Activated CD4-positive, alpha-beta memory T cell treated with anti-CD3 and anti-CD28 coated beads, Interleukin-2, amount 10 ng/mL, durations not matched to agents 7 days and 5 days (primary cell): Measurements from ENCODE around the gene ZNF514. TPM values are rescaled to one million over a fixed set of nuclear protein-coding genes. Genes with fewer than 3 reads are reported as not detected.
"Not testable (repeated sequence)": the region's sequence is repeated elsewhere in the genome, so short reads cannot be mapped to it uniquely, and the experiment has no call there.

Experiments
- CTCF ChIA-PET: fragments of 350-600 bp; sonication (Branson Sonifier 250); formaldehyde crosslinking; loops from one replicate; lab custom pipeline; 2021; ENCODE audit warnings: antibody characterized with exemption, inconsistent platforms; lab: Charles Lee
- POLR2A ChIA-PET: fragments of 350-600 bp; sonication (Branson Sonifier 250); formaldehyde crosslinking; loops from one replicate; lab custom pipeline; 2021; ENCODE audit warnings: antibody characterized with exemption; lab: Charles Lee
- DNase-seq: peaks from one replicate; pipeline ENCODE4 v3.0.0-alpha.2; 2020
- H3K27ac Mint-ChIP-seq: one replicate; pipeline ENCODE4 v1.8.0; 2021; ENCODE audit warnings: mild to moderate bottlenecking, mixed read lengths
- H3K27me3 Mint-ChIP-seq: one replicate; pipeline ENCODE4 v1.8.0; 2021; ENCODE audit warnings: mixed read lengths
- H3K36me3 Mint-ChIP-seq: one replicate; pipeline ENCODE4 v1.8.0; 2021; ENCODE audit warnings: low read depth, mixed read lengths
- H3K4me1 Mint-ChIP-seq: one replicate; pipeline ENCODE4 v1.8.0; 2021; ENCODE audit warnings: mixed read lengths
- H3K4me3 Mint-ChIP-seq: one replicate; pipeline ENCODE4 v1.8.0; 2021; ENCODE audit warnings: mild to moderate bottlenecking, mixed read lengths
- H3K9me3 Mint-ChIP-seq: one replicate; pipeline ENCODE4 v1.8.0; 2021; ENCODE audit warnings: mixed read lengths
- total RNA-seq, 2 experiments: library from RNA; stranded (reverse); gene quantifications; one replicate each; pipeline ENCODE4 v1.2.3, GENCODE V29; 2021

The ZNF514 gene
- total RNA-seq, 2 experiments from 2014 or later = 12.9 to 13.4 TPM

DNA sequence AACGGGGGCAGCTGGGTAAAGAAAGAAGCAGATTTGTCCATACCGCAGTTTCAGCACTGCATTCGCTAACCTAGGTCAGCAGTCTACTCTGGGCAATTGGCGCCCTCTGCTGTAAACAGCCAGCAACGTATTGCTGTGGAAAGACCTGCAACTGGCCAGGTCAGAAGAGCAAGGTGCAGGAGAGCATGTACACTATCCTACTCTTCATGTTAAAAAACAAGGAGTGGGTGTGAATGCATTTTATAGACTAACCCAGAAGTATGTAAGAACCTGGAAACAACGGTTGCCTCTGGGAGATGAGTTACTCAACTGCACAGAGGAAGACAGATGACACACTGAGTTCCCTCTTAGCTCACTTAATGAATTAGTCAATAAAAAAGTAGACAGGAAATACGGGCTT, 44.2 kb downstream of the ZNF514 start:
- Mint-ChIP-seq H3K27ac (peak overlapping the region; percentile 18), H3K9me3 (no peaks in the 10 kb centered on the region), H3K36me3 (peaks cover 53% of the 10 kb centered on the region), H3K4me1 (peaks cover 42% of the 10 kb centered on the region), H3K27me3 (no peaks in the 10 kb centered on the region), H3K4me3 (no peak overlapping the region)
- ChIA-PET POLR2A (interaction anchor here (0.7 to 2.0 kb wide), 6 partner anchors 36 to 129 kb away, joined by 3 to 34 read pairs (median 6); partner anchors contain the start of gene MAL), CTCF (interaction anchor here (0.8 to 12.2 kb wide), 20 partner anchors 9 to 158 kb away, joined by 3 to 226 read pairs (median 5); partner anchors contain the start of genes MAL and ZNF2)
- peak; percentile 81 for DNase-seq

DNA sequence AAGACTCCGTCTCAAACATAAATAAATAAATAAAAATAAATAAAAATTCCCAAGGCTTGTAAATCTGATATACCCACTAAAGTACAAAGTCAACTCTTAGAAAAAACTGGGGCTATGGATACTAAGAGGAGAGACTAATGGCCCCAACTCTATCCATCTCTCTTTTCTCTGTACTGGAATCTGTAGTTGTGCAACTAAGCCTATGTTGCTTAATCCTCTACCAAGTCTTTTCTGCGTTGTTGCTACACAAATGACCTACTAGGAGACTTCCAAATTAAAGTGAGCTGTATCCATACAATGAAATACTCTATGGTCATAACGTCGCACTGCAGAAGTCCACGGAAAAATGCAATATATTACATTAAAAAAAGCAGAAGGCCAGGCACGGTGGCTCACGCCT, 46.2 kb downstream of the ZNF514 start:
- Mint-ChIP-seq H3K9me3 (no peaks in the 10 kb centered on the region), H3K27me3 (no peaks in the 10 kb centered on the region), H3K4me1 (peaks cover 22% of the 10 kb centered on the region), H3K4me3 (no peak overlapping the region), H3K27ac (no peak overlapping the region), H3K36me3 (peaks cover 59% of the 10 kb centered on the region)
- ChIA-PET POLR2A (no interaction called here), CTCF (interaction anchor here (0.7 to 12.2 kb wide), 3 partner anchors 35 to 92 kb away, joined by 3 to 226 read pairs (median 202); partner anchors contain the start of gene MAL)
- no peak for DNase-seq

DNA sequence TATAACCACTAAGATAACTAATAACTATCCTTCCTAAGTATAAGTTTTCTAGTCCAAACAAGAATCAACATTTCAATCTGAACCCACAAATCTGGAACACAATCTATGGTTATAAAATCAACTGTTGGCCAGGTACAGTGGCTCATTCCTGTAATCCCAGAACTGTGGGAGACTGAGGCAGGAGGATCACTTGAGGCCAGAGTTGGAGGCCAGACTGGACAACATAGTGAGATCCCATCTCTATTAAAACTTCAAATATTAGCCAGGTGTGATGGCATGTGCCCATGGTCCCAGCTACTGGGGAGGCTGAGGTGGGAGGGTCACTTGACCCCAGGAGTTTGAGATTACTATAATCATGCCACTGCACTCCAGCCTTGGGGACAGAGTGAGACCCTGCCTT, 49.3 kb downstream of the ZNF514 start:
- Mint-ChIP-seq H3K4me1 (peaks cover 10% of the 10 kb centered on the region), H3K27ac (no peak overlapping the region), H3K9me3 (no peaks in the 10 kb centered on the region), H3K27me3 (no peaks in the 10 kb centered on the region), H3K4me3 (no peak overlapping the region), H3K36me3 (peaks cover 70% of the 10 kb centered on the region)
- ChIA-PET POLR2A (interaction anchor here (1.3 kb wide), 1 partner anchor 11 kb away, joined by 3 read pairs; the partner anchor contains the start of gene MRPS5), CTCF (interaction anchor here (1.2 to 1.5 kb wide), 2 partner anchors 11 to 31 kb away, joined by 3 to 8 read pairs; partner anchors contain the start of gene MRPS5)
- DNase-seq = no peak

DNA sequence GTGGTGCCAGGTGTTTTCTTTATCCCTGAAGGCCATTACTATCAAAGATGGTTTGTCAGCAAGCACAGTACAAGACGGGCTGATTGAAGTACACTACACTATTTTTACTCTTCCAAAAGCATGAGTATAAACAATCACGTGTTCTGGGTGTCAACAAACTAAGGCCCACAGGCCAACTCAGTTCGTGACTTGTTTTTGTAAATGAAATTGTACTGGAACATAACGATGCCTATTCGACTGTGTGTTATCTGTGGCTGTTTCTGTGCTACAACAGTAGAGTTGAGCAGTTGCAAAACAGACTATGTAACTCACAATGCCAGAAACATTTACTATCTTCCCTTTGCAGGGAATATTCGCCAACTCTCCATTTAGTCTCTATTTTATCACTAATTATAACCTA, 50.4 kb downstream of the ZNF514 start:
- Mint-ChIP-seq H3K27ac (no peak overlapping the region), H3K4me1 (no peaks in the 10 kb centered on the region), H3K4me3 (no peak overlapping the region), H3K27me3 (no peaks in the 10 kb centered on the region), H3K9me3 (no peaks in the 10 kb centered on the region), H3K36me3 (peaks cover 68% of the 10 kb centered on the region)
- CTCF ChIA-PET = no interaction called here
- no peak for DNase-seq
- POLR2A ChIA-PET = interaction anchor here (1.3 kb wide), 1 partner anchor 12 kb away, joined by 3 read pairs; the partner anchor contains the start of gene MRPS5

DNA sequence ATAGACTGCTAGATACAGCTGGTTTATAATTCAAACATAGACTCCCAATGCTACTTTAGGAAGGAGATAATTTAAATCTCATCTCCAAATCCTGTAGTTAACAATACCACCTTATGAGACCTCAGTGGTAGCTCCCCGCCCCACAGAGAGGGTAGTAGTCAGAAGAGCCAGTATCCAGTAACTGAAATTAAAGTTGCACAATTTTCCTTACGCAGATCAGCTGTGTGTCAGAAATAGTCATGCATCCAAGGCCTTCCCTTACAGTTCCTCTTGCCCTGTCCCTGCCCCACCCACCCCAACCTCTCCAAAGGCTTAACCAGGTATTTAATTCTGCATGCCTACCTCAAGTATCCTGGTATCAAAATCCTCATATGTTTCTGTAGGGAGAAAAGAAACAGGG, 53.6 kb downstream of the ZNF514 start:
- POLR2A ChIA-PET = interaction anchor here (1.0 kb wide), 1 partner anchor 16 kb away, joined by 4 read pairs; the partner anchor contains the start of gene MRPS5
- Mint-ChIP-seq H3K9me3 (no peaks in the 10 kb centered on the region), H3K4me1 (no peaks in the 10 kb centered on the region), H3K27me3 (no peaks in the 10 kb centered on the region), H3K27ac (no peak overlapping the region), H3K36me3 (peaks cover 74% of the 10 kb centered on the region), H3K4me3 (no peak overlapping the region)
- no peak for DNase-seq
- CTCF ChIA-PET = interaction anchor here (1.1 to 1.8 kb wide), 4 partner anchors 9 to 120 kb away, joined by 3 to 6 read pairs (median 5); no protein-coding TSS in a partner anchor

DNA sequence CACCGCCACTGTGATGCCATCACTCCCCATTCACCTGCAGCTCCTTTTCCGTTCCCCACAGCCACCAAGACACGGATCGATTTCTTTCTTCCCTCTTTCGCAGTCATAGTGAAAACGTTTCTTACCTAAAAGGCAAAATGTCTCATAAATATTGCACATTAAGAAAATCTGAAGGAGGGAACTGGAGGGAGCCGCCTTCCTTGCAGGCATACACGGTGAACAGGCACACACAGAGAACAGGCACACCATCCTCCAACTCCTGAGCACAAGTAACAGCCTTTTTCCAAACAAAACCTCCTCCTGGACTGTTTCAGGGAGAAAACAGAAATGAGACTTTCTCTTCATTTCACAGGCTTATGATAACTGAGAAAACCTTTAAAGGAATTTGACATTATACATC, 55.0 kb downstream of the ZNF514 start:
- ChIA-PET POLR2A (no interaction called here), CTCF (no interaction called here)
- no peaks in the 10 kb centered on the region for H3K4me1 Mint-ChIP-seq
- no peaks in the 10 kb centered on the region for H3K9me3 Mint-ChIP-seq
- H3K4me3 Mint-ChIP-seq = no peak overlapping the region
- no peak overlapping the region for H3K27ac Mint-ChIP-seq
- peaks cover 77% of the 10 kb centered on the region for H3K36me3 Mint-ChIP-seq
- H3K27me3 Mint-ChIP-seq = no peaks in the 10 kb centered on the region
- DNase-seq = no peak

DNA sequence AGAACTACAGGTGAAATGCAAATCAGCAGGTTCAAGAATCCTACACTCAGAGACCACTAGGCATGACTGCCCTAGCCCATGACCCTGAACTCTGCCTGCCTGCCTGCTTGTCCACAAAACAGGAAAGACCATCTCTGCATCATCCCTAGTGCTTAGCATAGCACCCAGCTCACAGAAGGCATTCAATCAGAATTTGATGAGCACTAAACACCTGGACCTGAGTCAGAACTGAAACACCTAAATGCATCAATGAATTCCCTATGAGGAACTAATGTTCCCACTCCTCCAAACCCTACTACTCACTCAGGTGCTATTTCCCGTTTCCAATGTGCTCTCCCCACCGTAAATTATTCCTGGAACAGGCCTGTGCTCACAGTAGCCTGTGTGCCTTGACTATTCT, 59.7 kb downstream of the ZNF514 start:
- no peaks in the 10 kb centered on the region for H3K9me3 Mint-ChIP-seq
- peaks cover 82% of the 10 kb centered on the region for H3K36me3 Mint-ChIP-seq
- DNase-seq = no peak
- no peak overlapping the region for H3K4me3 Mint-ChIP-seq
- no peaks in the 10 kb centered on the region for H3K27me3 Mint-ChIP-seq
- H3K4me1 Mint-ChIP-seq = peaks cover 4% of the 10 kb centered on the region
- ChIA-PET POLR2A (no interaction called here), CTCF (interaction anchor here (1.4 kb wide), 1 partner anchor 78 kb away, joined by 4 read pairs; no protein-coding TSS in a partner anchor)
- no peak overlapping the region for H3K27ac Mint-ChIP-seq

DNA sequence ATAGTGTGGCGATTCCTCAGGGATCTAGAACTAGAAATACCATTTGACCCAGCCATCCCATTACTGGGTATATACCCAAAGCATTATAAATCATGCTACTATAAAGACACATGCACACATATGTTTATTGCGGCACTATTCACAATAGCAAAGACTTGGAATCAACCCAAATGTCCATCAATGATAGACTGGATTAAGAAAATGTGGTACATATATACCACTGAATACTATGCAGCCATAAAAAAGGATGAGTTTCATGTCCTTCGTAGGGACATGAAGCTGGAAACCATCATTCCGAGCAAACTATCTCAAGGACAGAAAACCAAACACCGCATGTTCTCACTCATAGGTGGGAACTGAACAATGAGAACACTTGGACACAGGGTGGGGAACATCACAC, 61.4 kb downstream of the ZNF514 start:
- H3K27me3 Mint-ChIP-seq, H3K4me1 Mint-ChIP-seq, H3K4me3 Mint-ChIP-seq, DNase-seq, H3K9me3 Mint-ChIP-seq, H3K27ac Mint-ChIP-seq, POLR2A ChIA-PET: not testable (repeated sequence)
- CTCF ChIA-PET = interaction anchor here (0.6 kb wide), 2 partner anchors 19 to 82 kb away, joined by 3 read pairs; no protein-coding TSS in a partner anchor
- H3K36me3 Mint-ChIP-seq = peaks cover 89% of the 10 kb centered on the region

Other genes starting within 250 kb of the ZNF514 start
- gene MAL, start 134.1 kb downstream of the ZNF514 start, total RNA-seq = 100 to 1,000 TPM; 202 to 210 TPM
- gene MRPS5, start 38.0 kb downstream of the ZNF514 start, total RNA-seq = 10 to 100 TPM; 66.3 to 68.2 TPM
- 1 to 10 TPM; 3.5 to 3.9 TPM for gene ZNF2, start 6.0 kb upstream of the ZNF514 start, total RNA-seq
- 1 to 10 TPM; 3.0 to 3.2 TPM for gene ZNF892, start 47.7 kb upstream of the ZNF514 start, total RNA-seq
- gene PROM2, start 114.6 kb upstream of the ZNF514 start, total RNA-seq = under 1 TPM; 0.15 to 0.18 TPM
- gene KCNIP3, start 137.5 kb upstream of the ZNF514 start, total RNA-seq = not detected
- 10 to 100 TPM; 35.8 to 37.3 TPM for gene FAHD2A, start 242.9 kb upstream of the ZNF514 start, total RNA-seq